ENCODE data around the gene MME.
"Not testable (repeated sequence)": the region's sequence is repeated elsewhere in the genome, so short reads cannot be mapped to it uniquely, and the experiment has no call there.

MME gene

DNA sequence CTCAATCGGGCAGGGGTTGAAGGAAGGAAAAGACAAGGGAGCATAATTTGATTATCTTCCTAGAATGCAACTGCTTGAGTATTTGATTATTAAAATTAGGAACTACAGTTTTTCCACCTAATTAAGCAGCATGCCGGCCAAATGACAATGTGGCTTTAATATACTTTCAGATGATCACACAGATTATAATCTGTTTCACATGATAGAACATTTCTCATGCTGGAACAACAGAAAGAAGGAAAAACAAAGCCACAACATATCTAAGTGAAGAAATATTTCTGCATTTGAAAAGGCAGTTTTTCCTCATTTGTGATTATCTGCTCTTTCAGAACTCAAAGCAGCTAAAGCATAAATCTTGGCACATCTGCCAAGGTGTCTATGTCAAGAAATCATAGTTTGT, 130.6 kb downstream of the MME start:
- DNase-seq: no peak
- H3K27me3 Mint-ChIP-seq: no peaks in the 10 kb centered on the region
- H3K4me1 Mint-ChIP-seq (ENCODE audit: low read depth): no peaks in the 10 kb centered on the region
- H3K4me3 Mint-ChIP-seq: no peak overlapping the region
- no peaks in the 10 kb centered on the region for H3K9me3 Mint-ChIP-seq
- H3K36me3 Mint-ChIP-seq (ENCODE audit: low read depth): no peaks in the 10 kb centered on the region
- no peak overlapping the region for H3K27ac Mint-ChIP-seq

DNA sequence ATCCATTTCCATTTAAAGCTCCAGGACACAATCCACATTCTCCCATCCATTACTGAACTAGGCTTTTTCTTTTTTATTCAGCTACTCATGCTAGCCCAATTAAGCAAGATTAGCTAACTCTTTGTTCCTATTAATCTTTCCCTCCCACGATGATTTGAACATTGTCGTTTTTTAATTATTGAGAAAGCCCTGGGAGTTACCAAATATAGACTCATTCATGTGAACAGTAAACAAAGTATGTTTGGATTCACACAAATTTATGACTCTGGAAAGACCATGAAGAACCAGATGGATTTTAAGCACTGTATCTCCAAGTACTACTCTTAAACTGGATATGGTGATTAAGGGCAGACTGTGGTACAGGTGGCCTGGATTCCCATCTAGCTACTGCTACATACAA, 131.1 kb downstream of the MME start:
- H3K4me1 Mint-ChIP-seq (ENCODE audit: low read depth): no peaks in the 10 kb centered on the region
- no peaks in the 10 kb centered on the region for H3K36me3 Mint-ChIP-seq (ENCODE audit: low read depth)
- H3K27me3 Mint-ChIP-seq: no peaks in the 10 kb centered on the region
- H3K27ac Mint-ChIP-seq: no peak overlapping the region
- DNase-seq: no peak
- no peaks in the 10 kb centered on the region for H3K9me3 Mint-ChIP-seq
- no peak overlapping the region for H3K4me3 Mint-ChIP-seq

DNA sequence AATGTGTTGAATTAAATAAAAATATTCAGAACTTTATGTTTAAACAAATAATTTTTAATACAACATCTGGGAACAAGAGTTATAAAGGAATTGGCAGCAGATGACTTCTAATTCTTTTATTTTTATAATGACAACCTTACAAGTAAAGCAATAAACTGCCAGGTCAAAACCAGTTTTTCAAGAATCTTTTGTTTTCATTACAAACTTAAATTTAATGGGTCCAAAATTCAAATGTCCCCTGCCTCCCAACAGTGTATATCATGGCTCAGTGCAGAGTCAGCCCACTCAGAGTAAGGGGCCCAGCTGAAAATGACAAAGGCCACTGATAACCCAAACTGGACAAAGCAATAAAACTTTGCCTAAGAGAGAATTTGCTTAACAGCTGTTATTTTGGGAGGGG, 131.8 kb downstream of the MME start:
- Mint-ChIP-seq H3K36me3 (ENCODE audit: low read depth) (no peaks in the 10 kb centered on the region), H3K4me1 (ENCODE audit: low read depth) (no peaks in the 10 kb centered on the region), H3K27ac (no peak overlapping the region), H3K9me3 (no peaks in the 10 kb centered on the region), H3K27me3 (no peaks in the 10 kb centered on the region), H3K4me3 (no peak overlapping the region)
- no peak for DNase-seq

DNA sequence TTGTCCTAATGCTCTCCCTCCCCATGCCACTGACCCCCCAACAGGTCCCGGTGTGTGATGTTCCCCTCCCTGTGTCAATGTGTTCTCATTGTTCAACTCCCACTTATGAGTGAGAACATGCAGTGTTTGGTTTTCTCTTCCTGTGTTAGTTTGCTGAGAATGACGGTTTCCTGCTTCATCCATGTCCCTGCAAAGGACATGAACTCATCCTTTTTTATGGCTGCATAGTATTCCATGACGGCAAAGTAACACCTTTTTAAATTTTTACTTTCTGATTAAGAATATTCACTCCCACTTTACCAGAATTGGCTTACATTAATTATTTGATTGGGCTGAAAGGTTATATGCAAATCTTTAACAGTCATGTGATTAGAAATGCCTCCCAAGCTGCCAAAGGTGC, 135.9 kb downstream of the MME start:
- not testable (repeated sequence) for H3K27me3 Mint-ChIP-seq

DNA sequence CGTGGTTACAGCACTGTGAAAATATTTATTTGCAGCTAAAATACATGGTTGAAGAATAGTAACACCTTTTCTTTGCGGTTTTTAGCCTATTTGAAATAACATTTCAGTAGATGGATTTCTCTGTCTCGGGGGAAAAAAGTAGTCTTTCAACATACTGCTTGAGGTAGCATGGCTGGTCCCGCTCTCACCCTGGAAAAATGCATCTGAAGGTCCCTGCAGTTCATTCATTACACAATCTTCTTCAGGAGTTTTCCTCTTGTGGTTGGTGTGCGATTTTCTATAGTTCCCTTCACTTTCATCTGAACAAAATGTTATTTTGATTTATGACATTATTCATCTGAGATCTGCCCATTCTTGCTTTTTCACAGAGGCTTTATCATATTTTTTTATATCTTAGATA, 137.5 kb downstream of the MME start:
- H3K36me3 Mint-ChIP-seq (ENCODE audit: low read depth): no peaks in the 10 kb centered on the region
- peaks cover 8% of the 10 kb centered on the region for H3K9me3 Mint-ChIP-seq
- H3K4me1 Mint-ChIP-seq (ENCODE audit: low read depth): no peaks in the 10 kb centered on the region
- DNase-seq: no peak
- no peak overlapping the region for H3K4me3 Mint-ChIP-seq
- no peak overlapping the region for H3K27ac Mint-ChIP-seq
- H3K27me3 Mint-ChIP-seq: no peaks in the 10 kb centered on the region

More for the DNA sequence above, 135.9 kb downstream of the MME start:
- H3K4me1 Mint-ChIP-seq (ENCODE audit: low read depth); H3K4me3 Mint-ChIP-seq; H3K9me3 Mint-ChIP-seq; H3K27ac Mint-ChIP-seq; DNase-seq; H3K36me3 Mint-ChIP-seq (ENCODE audit: low read depth): not testable (repeated sequence)

DNA sequence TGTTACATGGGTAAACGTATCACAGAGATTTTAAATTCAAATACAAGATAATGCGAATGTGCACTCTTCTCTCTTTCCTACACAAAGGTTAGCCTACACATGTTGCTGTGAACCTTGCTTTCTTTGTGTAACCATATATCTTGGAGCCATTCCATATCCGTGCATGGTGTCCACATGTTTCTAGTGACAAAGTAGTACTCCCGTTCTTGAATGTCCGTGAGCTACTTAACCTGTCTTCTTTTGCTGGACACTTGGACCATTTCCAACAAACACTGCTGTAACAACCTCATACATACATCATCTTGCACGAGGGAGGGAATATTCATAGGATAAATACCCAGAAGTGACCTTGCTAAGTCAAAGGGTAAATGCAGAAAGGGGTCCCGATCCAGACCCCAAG, 138.3 kb downstream of the MME start:
- peaks cover 8% of the 10 kb centered on the region for H3K9me3 Mint-ChIP-seq
- no peak overlapping the region for H3K4me3 Mint-ChIP-seq
- H3K27ac Mint-ChIP-seq: no peak overlapping the region
- H3K27me3 Mint-ChIP-seq: no peaks in the 10 kb centered on the region
- DNase-seq: no peak
- H3K4me1 Mint-ChIP-seq (ENCODE audit: low read depth): no peaks in the 10 kb centered on the region
- H3K36me3 Mint-ChIP-seq (ENCODE audit: low read depth): no peaks in the 10 kb centered on the region

DNA sequence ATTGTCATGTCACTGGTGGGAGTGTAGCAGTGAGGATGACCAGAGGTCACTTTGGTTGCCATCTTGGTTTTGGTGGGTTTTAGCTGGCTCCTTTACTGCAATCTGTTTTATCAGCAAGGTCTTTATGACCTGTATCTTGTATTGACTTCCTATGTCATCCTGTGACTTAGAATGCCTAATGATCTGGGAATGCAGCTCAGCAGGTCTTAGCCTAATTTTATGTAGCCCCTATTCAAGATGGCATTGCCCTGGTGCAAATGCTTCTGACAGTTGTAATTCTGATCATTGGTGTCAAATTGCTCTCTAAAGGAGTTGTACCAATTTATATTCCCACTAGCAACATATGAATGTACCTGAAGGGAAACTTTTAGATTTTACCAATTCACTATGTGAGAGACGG, 139.0 kb downstream of the MME start:
- Mint-ChIP-seq H3K9me3 (peaks cover 8% of the 10 kb centered on the region), H3K4me3 (no peak overlapping the region), H3K4me1 (ENCODE audit: low read depth) (no peaks in the 10 kb centered on the region), H3K27ac (no peak overlapping the region), H3K27me3 (no peaks in the 10 kb centered on the region), H3K36me3 (ENCODE audit: low read depth) (no peaks in the 10 kb centered on the region)
- no peak for DNase-seq

DNA sequence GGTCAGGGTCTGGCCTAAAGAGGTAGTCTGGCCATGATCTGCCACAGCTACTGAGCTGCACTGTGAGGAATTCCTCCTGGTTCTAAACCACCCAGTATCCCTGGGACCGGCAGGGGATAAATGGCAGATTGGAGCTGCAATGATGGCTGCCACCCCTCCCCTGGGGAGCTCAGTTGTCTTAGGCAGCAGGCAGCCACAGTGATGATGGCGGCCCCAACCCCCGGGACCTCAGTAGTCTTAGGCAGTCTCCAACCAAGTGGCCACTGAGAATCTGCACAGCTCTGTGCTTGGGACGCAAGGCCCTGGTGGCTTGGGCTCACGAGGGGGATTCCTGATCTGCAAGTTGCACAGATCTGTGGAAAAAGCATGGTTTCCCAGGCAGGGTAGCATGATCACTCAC, 145.3 kb downstream of the MME start:
- DNase-seq: no peak
- no peaks in the 10 kb centered on the region for H3K4me1 Mint-ChIP-seq (ENCODE audit: low read depth)
- H3K27me3 Mint-ChIP-seq: no peaks in the 10 kb centered on the region
- no peaks in the 10 kb centered on the region for H3K36me3 Mint-ChIP-seq (ENCODE audit: low read depth)
- H3K27ac Mint-ChIP-seq: no peak overlapping the region
- H3K4me3 Mint-ChIP-seq: no peak overlapping the region
- H3K9me3 Mint-ChIP-seq: no peaks in the 10 kb centered on the region

DNA sequence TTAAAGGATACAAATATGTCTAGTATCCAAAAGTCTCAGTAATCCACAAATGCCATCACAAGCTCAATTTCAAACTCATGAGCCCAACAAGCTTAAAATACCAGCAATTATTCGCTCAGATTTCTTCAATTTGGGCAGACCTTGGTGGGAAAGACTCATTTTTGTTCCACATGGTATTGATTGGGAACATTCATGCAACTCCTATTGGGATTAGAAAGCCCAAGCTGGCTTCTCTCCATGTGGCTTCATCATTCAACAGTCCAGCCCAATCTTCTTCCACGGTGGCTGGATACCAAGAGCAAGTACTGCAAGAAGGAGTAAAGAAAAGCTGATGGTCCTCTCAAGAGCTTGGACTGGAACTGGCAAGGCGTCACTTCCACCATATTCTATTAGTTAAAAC, 147.0 kb downstream of the MME start:
- H3K4me1 Mint-ChIP-seq (ENCODE audit: low read depth): no peaks in the 10 kb centered on the region
- no peak overlapping the region for H3K4me3 Mint-ChIP-seq
- no peak for DNase-seq
- H3K9me3 Mint-ChIP-seq: no peaks in the 10 kb centered on the region
- no peak overlapping the region for H3K27ac Mint-ChIP-seq
- H3K27me3 Mint-ChIP-seq: no peaks in the 10 kb centered on the region
- no peaks in the 10 kb centered on the region for H3K36me3 Mint-ChIP-seq (ENCODE audit: low read depth)

DNA sequence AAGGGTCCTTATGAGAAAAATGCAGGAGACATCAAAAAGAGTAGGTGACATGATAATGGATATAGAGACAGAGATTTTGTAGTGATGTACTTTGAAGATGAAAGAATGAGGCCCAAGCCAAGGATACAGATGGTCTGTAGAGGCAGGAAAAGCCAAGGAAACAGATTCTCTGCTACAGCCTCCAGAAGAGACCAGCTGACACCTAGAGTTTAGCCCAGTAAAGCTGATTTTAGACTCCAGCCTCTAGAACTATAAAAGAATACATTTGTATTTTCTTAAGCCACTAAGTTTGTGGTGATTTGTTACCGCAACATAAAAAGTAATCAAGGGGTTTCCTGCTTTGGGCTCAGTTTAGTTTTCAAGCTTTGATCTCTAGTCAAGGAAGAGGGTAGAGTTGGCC, 148.6 kb downstream of the MME start:
- no peaks in the 10 kb centered on the region for H3K36me3 Mint-ChIP-seq (ENCODE audit: low read depth)
- no peaks in the 10 kb centered on the region for H3K4me1 Mint-ChIP-seq (ENCODE audit: low read depth)
- H3K27me3 Mint-ChIP-seq: no peaks in the 10 kb centered on the region
- no peak overlapping the region for H3K4me3 Mint-ChIP-seq
- no peak for DNase-seq
- H3K27ac Mint-ChIP-seq: no peak overlapping the region
- H3K9me3 Mint-ChIP-seq: no peaks in the 10 kb centered on the region

DNA sequence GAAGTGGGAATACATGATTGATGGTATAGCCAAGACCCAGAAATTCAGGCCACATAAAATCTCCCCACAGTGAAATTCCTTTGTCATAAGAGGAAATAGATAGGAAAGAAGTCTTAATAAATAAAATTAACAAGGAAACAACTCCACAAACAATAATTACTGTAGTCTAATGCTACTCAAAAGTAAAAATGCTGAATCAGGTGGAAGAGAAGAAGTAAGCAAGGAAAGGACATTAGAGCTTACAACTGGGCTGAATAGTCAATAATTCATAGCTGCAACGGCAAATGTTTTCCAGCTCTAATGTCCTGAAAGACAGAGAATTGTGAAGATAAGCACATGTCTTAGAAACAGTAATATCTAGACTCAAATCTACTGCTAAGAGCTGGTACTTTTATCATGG, 149.0 kb downstream of the MME start:
- DNase-seq: no peak
- Mint-ChIP-seq H3K36me3 (ENCODE audit: low read depth) (no peaks in the 10 kb centered on the region), H3K27ac (no peak overlapping the region), H3K4me1 (ENCODE audit: low read depth) (no peaks in the 10 kb centered on the region), H3K27me3 (no peaks in the 10 kb centered on the region), H3K9me3 (no peaks in the 10 kb centered on the region), H3K4me3 (no peak overlapping the region)

DNA sequence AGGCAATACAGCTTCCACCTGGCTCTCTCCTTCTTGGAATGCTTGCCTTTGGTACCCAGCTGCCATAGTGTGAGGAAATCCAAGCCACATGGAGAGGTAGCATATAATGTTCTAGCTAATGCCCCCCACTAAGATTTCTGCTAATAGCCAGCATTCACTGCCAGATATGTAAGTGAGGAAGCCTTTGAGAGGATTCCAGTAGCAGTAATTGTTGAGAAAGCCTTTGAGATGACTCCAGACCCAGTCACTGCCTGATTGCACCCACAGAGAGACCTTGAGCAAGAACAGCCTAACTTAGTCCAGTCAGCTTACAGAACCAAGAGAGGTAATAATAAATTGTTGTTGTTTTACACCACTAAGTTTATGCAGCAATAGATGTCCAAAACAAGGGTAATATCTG, 150.3 kb downstream of the MME start:
- Mint-ChIP-seq H3K4me1 (ENCODE audit: low read depth) (no peaks in the 10 kb centered on the region), H3K9me3 (no peaks in the 10 kb centered on the region), H3K4me3 (no peak overlapping the region), H3K27ac (no peak overlapping the region), H3K27me3 (no peaks in the 10 kb centered on the region), H3K36me3 (ENCODE audit: low read depth) (no peaks in the 10 kb centered on the region)
- DNase-seq: no peak

DNA sequence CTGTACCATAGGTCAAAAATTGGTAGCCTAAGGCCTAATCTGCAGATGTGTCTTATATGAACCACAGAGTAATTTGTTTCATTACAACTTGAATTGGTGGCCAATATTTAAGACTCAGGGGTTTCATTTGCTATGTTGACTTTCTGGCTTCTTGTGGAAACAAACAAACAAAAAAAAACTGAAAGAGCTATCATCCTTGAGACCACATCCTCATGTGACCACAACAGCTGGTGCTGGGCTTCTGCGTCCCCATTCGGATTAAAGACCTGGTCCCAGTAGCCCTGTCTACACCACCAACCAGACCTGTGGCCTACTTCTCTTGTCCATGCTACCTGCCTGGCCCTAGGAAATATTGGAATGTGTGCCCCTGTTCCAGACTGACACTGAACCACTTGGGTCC, 151.7 kb downstream of the MME start:
- H3K9me3 Mint-ChIP-seq: no peaks in the 10 kb centered on the region
- no peak overlapping the region for H3K27ac Mint-ChIP-seq
- H3K27me3 Mint-ChIP-seq: no peaks in the 10 kb centered on the region
- H3K4me1 Mint-ChIP-seq (ENCODE audit: low read depth): no peaks in the 10 kb centered on the region
- no peak overlapping the region for H3K4me3 Mint-ChIP-seq
- no peak for DNase-seq
- H3K36me3 Mint-ChIP-seq (ENCODE audit: low read depth): no peaks in the 10 kb centered on the region

DNA sequence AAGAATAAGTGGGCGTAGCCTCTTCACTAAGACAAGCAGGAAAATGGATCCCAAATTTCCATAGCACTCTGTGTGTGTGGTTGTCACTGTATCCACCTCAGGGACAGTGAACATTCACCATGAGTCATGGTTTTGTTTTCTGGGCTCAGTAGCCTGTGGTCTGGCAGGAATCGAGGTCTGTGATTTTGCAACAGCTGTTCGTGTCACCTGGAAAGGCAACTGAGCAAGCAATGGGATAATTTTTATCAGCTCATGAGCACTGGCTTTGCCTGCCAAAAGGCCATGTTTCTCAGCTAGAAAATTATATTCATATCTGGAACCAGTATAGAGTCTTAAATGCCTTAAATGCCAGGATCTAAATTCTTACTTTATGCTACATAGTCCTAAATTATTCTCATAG, 152.5 kb downstream of the MME start:
- Mint-ChIP-seq H3K9me3 (no peaks in the 10 kb centered on the region), H3K4me3 (no peak overlapping the region), H3K4me1 (ENCODE audit: low read depth) (no peaks in the 10 kb centered on the region), H3K36me3 (ENCODE audit: low read depth) (no peaks in the 10 kb centered on the region), H3K27me3 (no peaks in the 10 kb centered on the region), H3K27ac (no peak overlapping the region)
- no peak for DNase-seq

DNA sequence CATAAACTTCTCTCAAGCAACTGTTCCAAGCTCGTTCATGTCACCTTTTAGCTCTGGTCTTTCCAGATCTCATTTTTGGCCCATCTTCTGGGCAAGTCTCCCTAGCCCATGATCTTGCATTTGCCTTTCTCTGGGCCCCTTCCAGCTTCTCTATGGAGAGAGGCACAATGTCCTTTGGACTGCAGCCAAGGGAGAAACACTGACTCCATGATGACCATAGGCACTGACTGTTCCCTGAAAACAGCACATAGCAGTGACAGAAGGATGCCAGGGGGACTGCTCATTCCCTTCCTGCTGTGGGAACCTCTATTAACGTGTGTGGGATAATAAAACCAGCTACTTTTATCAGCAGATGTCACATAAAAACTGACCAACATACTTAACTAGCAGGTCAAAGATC, 153.1 kb downstream of the MME start:
- Mint-ChIP-seq H3K4me1 (ENCODE audit: low read depth) (no peaks in the 10 kb centered on the region), H3K4me3 (no peak overlapping the region), H3K27me3 (no peaks in the 10 kb centered on the region), H3K36me3 (ENCODE audit: low read depth) (no peaks in the 10 kb centered on the region), H3K27ac (no peak overlapping the region), H3K9me3 (no peaks in the 10 kb centered on the region)
- no peak for DNase-seq
